ENCODE results near the gene SPDYE4.

The SPDYE4 gene

GRCh38 chr17:8799570-8800212, 41.3 kb upstream of the SPDYE4 start:
- Histone ChIP-seq H3K36me3 (ENCODE audit: insufficient read depth, low read length) (peaks cover 29% of the 10 kb centered on the region; the same call in 1 of the 2 replicates), H3K79me2 (ENCODE audit: insufficient read depth, low read length) (no peaks in the 10 kb centered on the region), H3K9me3 (ENCODE audit: insufficient read depth, low read depth, low read length) (no peaks in the 10 kb centered on the region), H2AFZ (ENCODE audit: low read length) (no peak overlapping the region), H3K4me3 (ENCODE audit: low read length, poor library complexity, severe bottlenecking) (no peak overlapping the region), H3K9me2 (replicated peaks; ENCODE audit: low read depth, low read length) (no peaks in the 10 kb centered on the region), H3K4me1 (ENCODE audit: insufficient read depth, low read length, poor library complexity, severe bottlenecking) (no peaks in the 10 kb centered on the region), H3K27me3 (ENCODE audit: insufficient read depth, low read length, poor library complexity, severe bottlenecking) (no peaks in the 10 kb centered on the region), H3K9ac (ENCODE audit: low read depth, low read length, poor library complexity, severe bottlenecking) (no peak overlapping the region), H3F3A (ENCODE audit: low read depth) (no peaks in the 10 kb centered on the region), H3K4me2 (ENCODE audit: low read depth, low read length, poor library complexity, severe bottlenecking) (no peak overlapping the region), H4K20me1 (ENCODE audit: insufficient read depth, low read length, poor library complexity, severe bottlenecking) (no peaks in the 10 kb centered on the region)
- TF ChIP-seq CTCF (conservative IDR thresholded peaks at IDR 0.05; ENCODE audit: low read length) (no peak), EZH2phosphoT487 (IDR thresholded peaks at IDR 0.05; ENCODE audit: borderline replicate concordance) (no peak)

- no peaks in the 10 kb centered on the region for H3F3A ChIP-seq (ENCODE audit: low read depth)
- H3K9me2 ChIP-seq (replicated peaks; ENCODE audit: low read depth, low read length) = no peaks in the 10 kb centered on the region
- TF ChIP-seq CTCF (conservative IDR thresholded peaks at IDR 0.05; ENCODE audit: low read length) (no peak), EZH2phosphoT487 (IDR thresholded peaks at IDR 0.05; ENCODE audit: borderline replicate concordance) (no peak)
- H3K36me3 ChIP-seq (ENCODE audit: insufficient read depth, low read length) = peaks cover 29% of the 10 kb centered on the region; the same call in 1 of the 2 replicates
- no peak within 1 kb of the TSS for H3K4me2 ChIP-seq (ENCODE audit: low read depth, low read length, poor library complexity, severe bottlenecking)
- no peak within 1 kb of the TSS for H3K9ac ChIP-seq (ENCODE audit: low read depth, low read length, poor library complexity, severe bottlenecking)
- no peaks in the 10 kb centered on the region for H3K79me2 ChIP-seq (ENCODE audit: insufficient read depth, low read length)
- H3K4me1 ChIP-seq (ENCODE audit: insufficient read depth, low read length, poor library complexity, severe bottlenecking) = no peaks in the 10 kb centered on the region
- H2AFZ ChIP-seq (ENCODE audit: low read length) = no peak within 1 kb of the TSS
- no peaks in the 10 kb centered on the region for H4K20me1 ChIP-seq (ENCODE audit: insufficient read depth, low read length, poor library complexity, severe bottlenecking)
- no peaks in the 10 kb centered on the region for H3K9me3 ChIP-seq (ENCODE audit: insufficient read depth, low read depth, low read length)
- H3K27me3 ChIP-seq (ENCODE audit: insufficient read depth, low read length, poor library complexity, severe bottlenecking) = no peaks in the 10 kb centered on the region
- H3K4me3 ChIP-seq (ENCODE audit: low read length, poor library complexity, severe bottlenecking) = no peak within 1 kb of the TSS
These were observed 40.7 kb upstream of the SPDYE4 start, which contains the start of gene MFSD6L for GRCh38 chr17:8798846-8799569. Gene MFSD6L (minus strand): TSS chr17:8799365. CDS start chr17:8799120, 245 bp downstream.

GRCh38 chr17:8798176-8798845, 40.0 kb upstream of the SPDYE4 start:
- H2AFZ ChIP-seq (ENCODE audit: low read length) = no peak overlapping the region
- H3F3A ChIP-seq (ENCODE audit: low read depth) = no peaks in the 10 kb centered on the region
- no peaks in the 10 kb centered on the region for H3K9me2 ChIP-seq (replicated peaks; ENCODE audit: low read depth, low read length)

More at GRCh38 chr17:8798176-8798845, 40.0 kb upstream of the SPDYE4 start:
- Histone ChIP-seq H3K27me3 (ENCODE audit: insufficient read depth, low read length, poor library complexity, severe bottlenecking) (no peaks in the 10 kb centered on the region), H3K4me2 (ENCODE audit: low read depth, low read length, poor library complexity, severe bottlenecking) (no peak overlapping the region), H4K20me1 (ENCODE audit: insufficient read depth, low read length, poor library complexity, severe bottlenecking) (no peaks in the 10 kb centered on the region), H3K79me2 (ENCODE audit: insufficient read depth, low read length) (no peaks in the 10 kb centered on the region), H3K9me3 (ENCODE audit: insufficient read depth, low read depth, low read length) (no peaks in the 10 kb centered on the region), H3K4me1 (ENCODE audit: insufficient read depth, low read length, poor library complexity, severe bottlenecking) (no peaks in the 10 kb centered on the region), H3K36me3 (ENCODE audit: insufficient read depth, low read length) (peaks cover 22% of the 10 kb centered on the region; the same call in 1 of the 2 replicates), H3K9ac (ENCODE audit: low read depth, low read length, poor library complexity, severe bottlenecking) (no peak overlapping the region), H3K4me3 (ENCODE audit: low read length, poor library complexity, severe bottlenecking) (no peak overlapping the region)
- TF ChIP-seq EZH2phosphoT487 (IDR thresholded peaks at IDR 0.05; ENCODE audit: borderline replicate concordance) (no peak), CTCF (conservative IDR thresholded peaks at IDR 0.05; ENCODE audit: low read length) (no peak)
